HG03520 (cell line): ENCODE data around the gene BFSP1.

Experiments used
- ATAC-seq: cut with Tn5 transposase; IDR thresholded peaks from one replicate; pipeline ENCODE4 v1.9.1; 2021; ENCODE audit warnings: mild to moderate bottlenecking, moderate library complexity; ENCODE audit not compliant: unreplicated experiment

The BFSP1 gene

GRCh38 chr20:17530716-17531664 is at the start of gene BFSP1:
Gene BFSP1, minus strand, starts transcription at chr20:17531379. Its CDS starts 50 bp downstream, at chr20:17531329.
- ATAC-seq: peak; percentile 58

- ATAC-seq: no peak
Observed at GRCh38 chr20:17580895-17581294, 49.7 kb upstream of the BFSP1 start.

GRCh38 chr20:17579369-17580039 is 48.3 kb upstream of the BFSP1 start:
- ATAC-seq: no peak

GRCh38 chr20:17576215-17576614 is 45.0 kb upstream of the BFSP1 start:
- ATAC-seq: no peak

GRCh38 chr20:17573463-17573862 is 42.3 kb upstream of the BFSP1 start:
- no peak for ATAC-seq

- no peak for ATAC-seq
Observed at GRCh38 chr20:17572034-17572638, 41.0 kb upstream of the BFSP1 start.

- ATAC-seq: no peak
Observed at GRCh38 chr20:17571153-17571527, 40.0 kb upstream of the BFSP1 start.

GRCh38 chr20:17570347-17571152 is 39.4 kb upstream of the BFSP1 start:
- ATAC-seq: peak; percentile 28

- ATAC-seq: peak; percentile 95
Observed at GRCh38 chr20:17569616-17570346, 38.6 kb upstream of the BFSP1 start, which contains the start of gene DSTN. Gene DSTN, plus strand, starts transcription at chr20:17570075. Its CDS starts 134 bp downstream, at chr20:17570209.

- no peak for ATAC-seq
Observed at GRCh38 chr20:17568972-17569521, 37.9 kb upstream of the BFSP1 start.

GRCh38 chr20:17568045-17568788 is 37.0 kb upstream of the BFSP1 start:
- ATAC-seq: no peak

- no peak for ATAC-seq
Observed at GRCh38 chr20:17566345-17566744, 35.2 kb upstream of the BFSP1 start.

- no peak for ATAC-seq
Observed at GRCh38 chr20:17565169-17565845, 34.1 kb upstream of the BFSP1 start.

GRCh38 chr20:17562804-17563305 is 31.7 kb upstream of the BFSP1 start:
- ATAC-seq: no peak

GRCh38 chr20:17560344-17561074 is 29.3 kb upstream of the BFSP1 start:
- ATAC-seq: no peak

GRCh38 chr20:17559338-17559737 is 28.2 kb upstream of the BFSP1 start:
- ATAC-seq: no peak

- no peak for ATAC-seq
Observed at GRCh38 chr20:17558941-17559304, 27.7 kb upstream of the BFSP1 start.
